HTR-8/SVneo (cell line): Measurements from ENCODE around the gene FYB1.

Experiments used
- DNase-seq: peaks from one replicate; pipeline ENCODE4 v3.0.0; 2011; ENCODE audit warnings: low spot score, mixed read lengths; ENCODE audit not compliant: insufficient read length
- FAIRE-seq: peaks from 2 replicates; lab custom pipeline; 2011; peaks lifted over from hg19 to GRCh38; lab: Jason Lieb, UNC

FYB1 gene

DNA sequence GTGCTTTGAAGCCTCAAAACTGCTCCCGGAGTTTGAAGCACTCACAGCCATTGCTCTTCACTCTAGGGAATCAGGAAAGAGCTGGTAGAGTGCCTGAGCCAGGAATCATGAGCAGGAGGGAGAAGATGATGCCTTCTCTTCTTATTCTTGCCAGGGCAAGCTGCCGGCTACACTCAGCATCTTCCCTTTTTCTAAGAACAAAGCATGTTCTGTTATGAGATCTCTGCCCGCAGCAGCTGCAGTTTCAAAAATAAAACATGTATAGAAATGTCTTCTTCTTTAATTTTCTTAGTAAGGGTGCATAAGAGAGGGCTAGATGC, 87.3 kb downstream of the FYB1 start:
- FAIRE-seq (no peak), DNase-seq (no peak)

DNA sequence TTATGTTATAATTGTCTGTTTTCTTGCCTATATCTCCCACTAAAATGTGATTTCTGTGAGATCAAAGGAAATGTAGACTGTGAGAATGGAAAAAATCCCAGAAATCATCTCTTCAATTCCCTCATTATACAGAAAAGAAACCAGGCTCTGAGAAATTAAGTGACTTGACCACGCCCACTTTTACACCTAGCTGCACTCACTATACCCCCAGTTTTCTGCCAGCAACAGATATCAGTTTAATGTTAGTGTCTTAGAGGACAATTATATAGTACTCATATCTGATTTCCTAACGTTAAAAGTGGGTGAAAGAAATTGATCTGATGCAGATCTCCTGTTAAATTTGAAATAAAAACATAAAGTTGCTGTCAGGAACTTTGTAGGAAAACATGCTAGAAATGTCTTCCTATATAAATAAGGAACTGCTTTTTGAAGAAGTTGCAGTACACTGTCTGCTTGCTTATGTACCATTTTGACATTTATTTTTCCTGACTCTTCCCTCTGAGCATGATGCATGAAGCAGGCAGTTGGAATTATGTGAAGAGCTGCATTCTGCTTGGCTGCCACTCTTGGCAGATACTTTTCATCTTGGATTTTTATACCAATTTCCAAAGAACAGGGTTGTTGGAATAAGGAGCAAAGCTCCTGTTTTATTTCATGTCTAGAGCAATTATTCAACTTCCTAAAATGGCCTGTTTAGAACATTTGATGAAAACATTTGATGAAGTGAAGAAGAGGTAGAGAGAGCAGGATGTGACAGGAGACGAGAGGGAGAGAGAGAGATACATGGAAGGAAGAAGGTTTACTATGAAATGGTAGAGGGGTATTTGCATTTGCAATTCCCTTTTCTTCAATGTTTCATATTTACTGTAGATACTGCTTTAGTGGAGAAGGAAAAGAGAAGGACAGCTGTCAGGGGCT, 87.9 kb downstream of the FYB1 start:
- peak; percentile 57 for FAIRE-seq
- no peak for DNase-seq

DNA sequence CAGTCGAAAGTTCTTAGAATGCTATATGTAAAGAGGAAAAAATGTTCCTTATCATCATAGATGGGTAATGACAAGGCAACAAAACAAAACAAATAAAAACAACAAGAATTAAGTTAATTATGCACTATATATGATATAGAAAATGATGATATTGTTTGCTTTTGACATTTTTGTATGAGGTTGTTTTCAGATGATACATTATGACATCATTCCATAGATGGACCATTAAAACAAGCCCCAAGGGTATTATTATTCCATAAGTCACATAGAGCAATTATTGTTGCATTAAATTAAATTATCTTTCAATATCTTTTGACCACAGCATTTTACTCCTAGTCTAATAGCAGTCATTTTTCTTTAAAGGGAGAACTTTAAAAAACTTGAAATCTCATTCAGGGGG, 88.6 kb downstream of the FYB1 start:
- DNase-seq (no peak), FAIRE-seq (no peak)

DNA sequence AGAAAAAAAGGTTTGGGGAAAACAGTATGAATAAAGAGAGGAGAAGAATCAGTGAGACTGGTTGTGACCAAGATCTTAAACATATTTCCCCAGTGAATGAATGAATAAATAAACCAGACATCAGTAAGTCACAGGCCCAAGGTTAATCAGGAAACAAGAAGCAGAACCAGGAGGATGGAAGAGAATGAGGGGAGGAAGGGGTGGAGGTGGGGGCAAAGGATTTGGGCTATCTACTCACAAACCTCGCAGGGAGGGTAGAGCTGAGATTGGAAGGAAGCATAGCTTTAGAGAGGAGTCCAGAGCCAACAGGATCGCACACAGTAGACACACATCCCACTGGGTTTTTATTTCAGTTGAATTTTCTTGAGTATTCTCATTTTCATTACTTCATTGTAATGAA, 97.4 kb downstream of the FYB1 start:
- FAIRE-seq (peak; percentile 23), DNase-seq (no peak)

DNA sequence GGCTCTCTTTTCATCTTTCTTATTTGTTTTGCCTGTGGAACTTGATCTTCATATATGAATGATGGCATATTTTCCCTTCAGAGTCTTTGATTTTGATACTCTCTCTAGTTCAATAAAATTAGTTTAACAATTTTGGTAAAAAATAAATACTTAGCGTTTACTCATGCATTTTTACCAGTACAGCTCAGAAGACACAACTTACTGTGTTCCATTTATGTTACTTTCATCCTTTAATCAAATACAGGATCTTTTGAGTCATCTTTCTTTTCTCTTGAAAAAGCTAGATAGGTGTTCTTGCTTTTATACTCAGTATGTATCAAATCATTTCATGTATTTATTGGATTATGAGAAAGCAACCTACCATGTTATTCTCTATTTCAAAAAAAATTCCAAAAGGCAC, 98.0 kb downstream of the FYB1 start:
- FAIRE-seq: no peak

DNA sequence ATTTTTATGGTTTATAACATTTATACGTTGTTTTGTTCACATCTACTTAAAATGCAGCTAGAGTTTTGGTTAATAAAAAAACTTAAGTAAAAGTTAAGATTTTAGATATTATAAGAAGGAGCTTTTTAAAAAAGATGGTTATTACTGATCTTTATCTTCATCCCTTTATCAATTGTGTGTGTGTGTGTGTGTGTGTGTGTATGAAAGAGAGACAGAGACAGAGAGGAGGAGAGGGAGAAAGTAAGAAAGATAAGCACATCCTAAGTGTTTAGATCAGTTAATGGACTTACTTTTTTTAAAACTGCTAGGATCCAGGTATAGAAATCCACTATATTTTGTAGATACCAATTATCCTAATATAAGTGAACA, 99.3 kb downstream of the FYB1 start:
- FAIRE-seq: no peak
- no peak for DNase-seq

More for the DNA sequence above, 98.0 kb downstream of the FYB1 start:
- no peak for DNase-seq

DNA sequence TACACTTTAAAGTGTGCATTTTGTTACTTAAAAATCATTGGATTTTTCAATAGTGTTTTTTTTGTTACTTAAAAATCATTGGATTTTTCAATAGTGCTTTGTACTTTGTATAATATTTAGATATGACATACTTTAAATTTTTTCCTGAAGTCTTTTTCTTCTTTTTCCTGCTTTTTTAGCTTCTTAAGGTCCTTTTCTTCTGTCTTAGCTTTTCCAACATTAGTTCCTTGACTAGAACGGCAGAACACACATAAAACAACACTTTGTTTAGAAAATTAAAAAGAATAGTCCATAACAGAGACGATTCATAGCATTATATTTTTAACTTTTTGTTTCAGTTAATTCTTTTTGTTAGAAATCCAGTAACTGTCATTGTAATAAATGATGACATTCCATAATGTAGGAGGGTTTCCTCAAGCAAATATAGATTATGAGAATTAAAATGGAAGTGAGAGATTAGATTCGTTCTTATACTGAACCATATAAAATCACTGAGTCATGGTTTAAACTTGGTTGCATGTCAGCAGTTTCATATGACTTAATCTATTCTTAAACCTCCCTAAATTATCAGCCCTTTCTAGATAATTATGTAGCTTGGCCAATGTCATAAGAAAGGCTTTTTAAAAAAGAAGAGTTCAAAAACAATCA, 99.8 kb downstream of the FYB1 start:
- DNase-seq (no peak), FAIRE-seq (peak; percentile 28)

DNA sequence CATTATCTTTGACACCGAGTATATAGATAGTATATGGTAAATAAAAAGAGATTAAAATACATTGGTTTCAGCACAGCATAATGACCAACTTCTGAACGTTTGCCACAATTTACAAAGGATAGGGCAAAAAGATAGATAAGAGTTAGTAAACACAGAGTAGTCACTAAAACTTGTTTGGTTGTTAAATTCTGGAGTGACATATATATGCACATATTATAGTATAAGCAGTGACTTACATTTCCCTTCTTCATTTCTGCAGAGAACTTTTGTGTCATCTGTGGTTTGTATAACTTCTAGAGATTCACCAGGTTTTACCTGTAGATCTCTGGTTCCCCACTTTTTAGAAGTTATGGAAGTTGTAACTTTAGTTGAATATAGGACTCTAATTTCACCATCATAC, 100.7 kb downstream of the FYB1 start:
- peak; percentile 23 for FAIRE-seq

DNA sequence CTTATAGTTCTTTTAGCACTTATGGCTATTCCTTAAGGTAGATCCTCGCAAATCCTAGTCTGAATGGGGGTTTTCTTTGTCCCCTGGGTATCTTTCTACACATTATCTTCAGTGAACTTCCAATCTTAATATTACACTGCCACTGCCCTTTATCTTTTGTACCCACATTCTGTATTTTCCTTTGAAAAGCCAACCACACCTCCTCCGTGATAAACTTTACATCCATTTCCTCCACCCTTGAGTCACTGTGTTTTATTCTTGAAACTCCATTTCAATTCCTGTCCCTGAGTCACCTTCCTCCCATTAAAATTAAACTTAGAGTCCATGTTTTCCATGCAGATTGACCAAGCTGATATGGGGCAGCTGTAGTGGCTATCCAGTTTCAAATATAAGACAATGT, 102.0 kb downstream of the FYB1 start:
- no peak for DNase-seq
- FAIRE-seq: peak; percentile 79

More for the DNA sequence above, 100.7 kb downstream of the FYB1 start:
- DNase-seq: no peak

DNA sequence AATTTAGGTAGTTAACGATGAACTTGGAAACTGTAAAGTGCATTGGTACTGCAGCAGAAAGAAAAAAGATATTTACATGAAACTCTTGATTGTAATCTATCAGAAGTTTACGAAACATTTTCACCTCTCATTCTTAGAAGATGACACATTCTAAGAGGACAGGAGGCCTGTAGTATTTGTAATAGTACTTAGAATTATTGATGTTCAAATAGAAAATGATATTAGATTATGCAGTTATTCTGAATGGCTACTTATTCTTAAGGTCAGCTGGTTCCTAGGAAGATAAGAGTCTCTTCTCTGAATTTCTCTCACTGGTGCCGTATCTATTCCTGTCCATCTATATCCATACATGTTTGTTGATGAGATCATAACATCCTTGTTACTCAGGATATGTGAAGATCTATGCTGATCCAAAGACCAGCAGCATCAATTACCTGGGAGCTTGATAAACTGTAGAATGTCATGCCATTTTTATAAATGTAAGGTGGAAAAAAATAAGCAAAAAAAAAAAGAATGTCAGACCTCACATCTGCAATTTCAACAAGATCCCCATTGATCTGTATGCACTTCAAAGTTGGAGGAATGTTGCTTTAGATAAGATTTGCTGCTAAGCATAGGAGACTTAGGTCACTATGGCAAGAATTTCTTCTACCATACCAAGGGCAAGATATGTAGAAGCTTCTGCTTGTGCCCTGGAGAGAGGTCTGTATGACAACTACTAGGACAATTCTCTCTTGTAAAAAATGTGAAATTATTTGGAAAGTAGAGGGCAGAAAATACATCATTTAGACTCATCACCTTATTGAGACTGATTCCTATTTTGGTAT, 102.8 kb downstream of the FYB1 start:
- no peak for DNase-seq
- FAIRE-seq: no peak

DNA sequence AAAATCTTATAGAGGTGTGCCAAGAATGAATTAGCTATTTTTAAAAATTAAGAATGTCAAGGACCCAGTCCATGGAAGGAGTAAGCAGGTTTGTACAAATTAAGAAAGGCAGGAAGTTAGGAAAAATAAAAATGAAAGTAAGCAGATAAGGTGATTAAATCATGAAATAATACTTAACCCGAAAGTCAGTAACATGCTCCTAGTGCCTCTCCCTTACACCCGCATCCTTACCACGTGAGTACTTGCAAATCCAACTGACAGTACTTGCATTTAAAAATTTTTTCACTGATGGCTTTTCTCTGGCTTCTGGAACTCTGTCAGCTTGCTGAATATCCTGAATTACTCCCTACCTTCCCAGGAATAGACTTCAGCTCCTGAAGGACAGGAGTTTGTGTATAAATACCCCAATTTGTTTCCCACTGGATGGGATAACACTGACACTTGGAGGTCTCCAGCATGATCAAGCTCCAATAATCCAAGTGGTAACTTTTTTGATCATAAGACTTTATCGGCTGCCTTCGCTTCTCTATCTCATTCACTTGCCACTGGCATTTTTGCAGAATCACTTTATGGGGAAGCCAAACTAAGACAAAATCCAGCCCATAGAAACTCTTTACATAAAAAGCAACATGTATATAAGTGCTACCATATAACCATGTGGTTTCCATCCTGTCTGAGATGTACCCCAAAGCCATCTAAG, 103.6 kb downstream of the FYB1 start:
- DNase-seq: no peak
- no peak for FAIRE-seq

DNA sequence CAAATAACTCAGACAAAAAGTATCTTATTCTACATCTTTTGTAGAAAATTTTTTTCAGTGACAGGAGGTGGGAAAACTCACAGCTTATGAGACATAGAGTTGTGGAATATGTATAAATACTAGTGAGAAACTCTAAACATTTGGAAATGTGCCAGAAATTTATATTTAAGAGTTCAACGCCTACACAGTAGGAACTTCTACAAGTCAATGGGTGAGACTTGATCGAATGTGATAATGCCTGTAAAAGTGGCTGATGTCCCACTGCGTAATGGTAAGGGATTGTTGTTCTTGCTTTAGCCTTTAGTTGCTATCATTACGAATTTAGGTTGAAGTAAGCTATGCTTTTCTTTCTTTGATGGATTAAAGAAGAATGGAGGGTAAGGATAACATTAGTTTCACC, 105.2 kb downstream of the FYB1 start:
- FAIRE-seq (peak; percentile 31), DNase-seq (no peak)

DNA sequence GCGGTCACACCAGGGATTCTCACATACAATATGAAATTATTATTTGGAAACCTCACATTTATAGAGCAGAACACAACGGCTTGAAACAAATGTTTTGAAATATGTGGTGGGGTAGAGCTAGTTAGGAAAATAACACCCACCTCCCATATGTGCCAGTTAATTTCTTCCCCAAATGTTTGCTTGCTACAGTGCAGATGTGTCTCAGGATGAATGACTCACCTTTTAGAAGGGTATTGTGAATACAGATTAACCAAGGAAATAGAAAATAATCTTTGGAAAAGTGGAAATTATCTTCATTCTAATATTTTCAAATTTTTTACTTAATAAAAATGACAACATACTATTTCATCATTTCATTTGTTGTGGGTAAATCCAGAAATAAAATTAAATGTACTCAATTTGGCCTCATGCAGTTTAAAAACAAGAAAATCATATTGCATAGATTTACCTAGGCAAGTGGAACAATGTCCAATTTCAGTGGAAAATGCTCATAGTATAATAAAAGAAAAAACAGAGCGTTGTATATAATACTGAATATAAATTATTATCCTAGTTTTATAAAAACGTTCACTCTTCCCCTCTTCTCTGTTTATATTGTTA, 105.9 kb downstream of the FYB1 start:
- DNase-seq (no peak), FAIRE-seq (peak; percentile 83)

DNA sequence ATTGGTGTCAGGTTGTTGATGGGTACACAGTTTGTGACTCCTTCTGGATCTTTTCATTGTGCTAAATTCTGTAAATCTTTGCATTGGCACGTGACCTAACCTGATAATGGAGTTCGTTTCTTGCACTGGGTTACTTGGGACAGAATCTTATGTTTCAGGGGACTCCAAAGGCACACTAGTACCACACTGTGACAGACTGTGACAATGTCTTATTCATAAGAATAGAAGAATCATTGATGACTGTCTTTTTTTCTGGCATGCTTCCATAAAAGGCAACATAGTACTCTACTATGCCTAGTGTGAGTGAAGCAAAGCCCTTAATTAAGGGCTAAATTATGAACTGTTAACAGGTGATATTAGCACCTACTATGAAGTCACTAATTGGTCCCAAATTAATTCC, 109.8 kb downstream of the FYB1 start:
- peak; percentile 38 for FAIRE-seq
- no peak for DNase-seq

DNA sequence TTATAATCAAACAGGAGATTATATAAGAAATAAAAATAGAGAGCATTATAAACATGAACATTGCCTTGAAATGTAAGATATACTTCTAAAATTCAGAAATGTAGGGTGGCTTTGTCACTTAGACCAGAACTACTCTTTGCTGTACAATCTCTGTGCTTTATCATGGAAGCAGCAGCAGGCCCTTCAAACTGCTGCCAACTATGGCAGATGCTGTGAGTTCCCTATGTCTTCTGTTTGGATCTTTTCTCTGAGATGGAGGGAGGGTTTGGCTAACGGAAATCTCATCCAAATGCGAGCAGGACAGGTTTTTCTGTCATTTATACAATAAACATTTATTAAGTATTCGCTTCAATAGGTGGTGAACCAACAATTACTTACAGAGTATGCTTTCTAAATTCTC, 110.4 kb downstream of the FYB1 start:
- FAIRE-seq (no peak), DNase-seq (no peak)

DNA sequence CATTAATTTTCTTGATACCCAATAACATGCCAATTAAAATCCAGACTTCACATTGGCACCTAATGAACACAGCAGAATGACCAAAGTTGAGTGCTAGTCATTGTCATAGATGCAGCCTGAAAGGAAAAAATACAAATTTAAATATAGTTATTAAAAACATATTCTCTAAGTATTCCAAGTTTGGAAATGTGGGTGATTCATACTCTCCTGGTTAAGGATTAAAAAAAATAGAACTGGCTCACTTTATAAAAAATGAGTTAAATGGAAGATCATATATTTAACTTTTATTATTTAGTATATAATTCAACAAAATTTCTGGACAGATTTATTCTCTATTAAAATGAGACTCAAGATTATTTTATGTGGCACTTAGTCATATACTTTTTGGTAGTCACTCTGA, 112.0 kb downstream of the FYB1 start:
- DNase-seq (no peak), FAIRE-seq (no peak)

DNA sequence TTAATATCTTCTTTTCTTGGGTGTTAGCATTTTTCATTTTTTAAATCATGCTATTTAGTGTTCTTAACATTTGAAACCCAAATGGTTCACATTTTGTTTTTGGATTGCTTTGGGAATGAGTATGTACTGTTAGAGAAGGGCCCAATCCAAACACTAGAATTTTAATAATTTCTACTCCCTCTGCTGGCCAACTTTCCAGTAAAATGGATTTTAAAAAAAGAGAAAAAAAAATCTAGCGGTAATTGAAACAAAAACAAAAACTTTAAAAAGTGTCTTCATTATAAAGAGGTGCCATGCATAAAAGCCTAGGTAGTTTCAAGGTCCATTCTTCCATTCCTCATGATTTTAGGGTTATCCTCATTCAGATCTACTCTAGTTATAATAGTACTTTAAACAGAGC, 113.0 kb downstream of the FYB1 start:
- FAIRE-seq (no peak), DNase-seq (no peak)

DNA sequence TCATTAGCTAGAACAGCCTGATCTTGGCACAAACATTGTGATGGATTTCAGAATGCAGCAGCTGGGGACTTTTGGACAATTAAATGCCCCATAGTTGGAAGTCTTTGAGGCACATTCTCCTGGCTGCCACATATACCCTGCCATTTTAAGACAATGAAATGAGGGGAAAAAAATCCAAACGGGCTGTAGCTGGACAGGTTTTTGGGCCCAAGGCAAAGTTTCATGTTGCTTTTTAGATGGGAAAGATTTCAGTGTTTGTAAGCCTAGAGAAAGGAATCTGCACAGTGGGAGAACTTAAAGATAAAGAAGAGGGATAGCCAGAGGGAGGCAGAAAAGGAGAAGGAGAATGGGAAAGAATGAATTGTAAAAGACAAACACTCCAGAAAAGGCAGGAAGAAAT, 115.1 kb downstream of the FYB1 start:
- no peak for FAIRE-seq

DNA sequence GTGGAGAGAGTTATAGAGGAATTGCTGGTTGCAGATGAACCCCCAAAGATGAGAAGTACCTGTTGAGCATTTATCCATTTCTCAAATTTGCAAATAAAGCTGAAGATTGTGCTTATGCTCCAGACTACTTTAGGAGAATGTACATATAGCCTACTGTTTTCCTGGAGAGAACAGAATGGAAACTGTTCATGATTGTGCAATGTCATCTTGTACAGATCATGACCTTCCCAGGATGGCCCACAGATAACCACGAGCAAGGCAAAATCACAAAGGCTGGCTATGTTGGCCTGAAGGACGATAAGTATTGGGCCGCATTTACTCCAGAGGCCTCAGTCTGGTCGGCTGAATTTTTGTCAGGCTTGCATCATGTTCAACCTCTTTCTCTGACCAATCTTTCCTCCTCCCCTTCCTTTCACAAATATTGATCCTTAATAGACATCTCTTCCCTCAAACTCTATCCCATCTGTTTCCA, 116.6 kb downstream of the FYB1 start:
- DNase-seq (no peak), FAIRE-seq (peak; percentile 65)

More for the DNA sequence above, 115.1 kb downstream of the FYB1 start:
- DNase-seq: no peak

DNA sequence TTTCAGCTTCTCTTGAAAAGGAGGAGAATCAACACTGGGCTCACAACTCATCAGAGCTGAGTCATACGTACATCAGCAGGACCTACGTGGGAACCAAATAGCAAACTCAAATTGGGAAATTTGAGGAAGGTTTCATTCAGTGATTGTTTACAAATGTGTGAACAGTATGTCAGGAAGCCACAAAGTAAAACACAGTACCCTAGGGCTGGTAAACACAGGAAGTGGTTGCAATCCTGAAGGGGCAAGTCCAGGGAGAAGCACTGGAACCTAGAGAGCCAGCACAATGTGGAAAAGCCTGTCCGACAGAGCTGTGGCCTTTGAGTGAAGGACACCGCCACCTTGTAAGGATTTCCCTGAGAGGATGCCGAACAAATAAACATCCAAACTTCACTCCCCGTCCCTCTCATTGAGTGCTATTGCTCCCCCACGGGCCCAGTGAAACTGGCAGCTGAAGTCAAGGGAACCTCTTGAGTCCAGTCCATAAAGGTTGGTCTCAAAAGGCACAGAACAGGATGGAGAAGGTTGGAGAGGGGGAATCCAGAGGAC, 118.4 kb downstream of the FYB1 start:
- peak; percentile 90 for FAIRE-seq
- peak; percentile 80 for DNase-seq
